Tibial artery (tissue), 4 donors: Measurements from ENCODE around the gene ENAM.

Experiments
- DNase-seq, 2 donors: peaks; one replicate each; pipeline ENCODE4 v3.0.0-alpha.2; 2019
- H3K27ac ChIP-seq, 2 donors: fragments of 200-600 bp; sonication (generic) in 1 of 2; 1 replicate in 1 of 2; 2 replicates in 1 of 2; pipeline ENCODE4 v1.5.1; 2018 to 2019; ENCODE audit warnings: mild to moderate bottlenecking in 1 of 2
- H3K27me3 ChIP-seq, 2 donors: fragments of 200-600 bp; sonication (generic) in 1 of 2; one replicate each; pipeline versions ENCODE4 v1.5.1 to v1.6.0; 2016 to 2019
- H3K36me3 ChIP-seq, 3 donors: fragments of 200-600 bp; sonication (generic) in 2 of 3; one replicate each; pipeline ENCODE4 v1.5.1; 2016 to 2019; ENCODE audit warnings: mild to moderate bottlenecking in 2 of 3
- H3K4me1 ChIP-seq, 4 donors: fragments of 200-600 bp; sonication (generic) in 2 of 4; 1 replicate in 3 of 4; 2 replicates in 1 of 4; pipeline ENCODE4 v1.5.1; 2016 to 2019
- H3K4me3 ChIP-seq, 2 donors: fragments of 200-600 bp; sonication (generic) in 1 of 2; 1 replicate in 1 of 2; 2 replicates in 1 of 2; pipeline ENCODE4 v1.5.1; 2018 to 2019; ENCODE audit warnings: mild to moderate bottlenecking in 2 of 2
- H3K9me3 ChIP-seq, 3 donors: fragments of 200-600 bp; sonication (generic) in 1 of 3; one replicate each; pipeline ENCODE4 v1.5.1; 2016 to 2019
- CTCF ChIP-seq, 2 experiments: fragments of 200-600 bp in 1 of 2; fragments of 450-650 bp in 1 of 2; IDR thresholded peaks; one replicate each; pipeline ENCODE4 v1.5.1; 2017 to 2019; ENCODE audit warnings: antibody characterized with exemption in 2 of 2, mild to moderate bottlenecking in 1 of 2, moderate library complexity in 1 of 2
- intact Hi-C: fragments of 100-400 bp; cut with DNase I; formaldehyde crosslinking; loops from one replicate; pipeline ENCODE4 v1.15.0; 2023; ENCODE audit warnings: low total_unique reads

Gene ENAM

GRCh38 chr4:70603856-70604255 lies 24.7 kb upstream of the ENAM start:
- Histone ChIP-seq H3K27ac (no peak overlapping the region), H3K27me3 (no peaks in the 10 kb centered on the region), H3K9me3 (no peaks in the 10 kb centered on the region), H3K4me1 (no peaks in the 10 kb centered on the region), H3K4me3 (no peak overlapping the region), H3K36me3 (no peaks in the 10 kb centered on the region)
- TF ChIP-seq CTCF (IDR thresholded peaks at IDR 0.05): no peak
- intact Hi-C loops: no loop called here
- no peak for DNase-seq

- Histone ChIP-seq H3K27ac (no peak overlapping the region), H3K36me3 (no peaks in the 10 kb centered on the region), H3K4me3 (no peak overlapping the region), H3K4me1 (no peaks in the 10 kb centered on the region), H3K9me3 (no peaks in the 10 kb centered on the region), H3K27me3 (no peaks in the 10 kb centered on the region)
- DNase-seq: no peak
- no peak for TF ChIP-seq CTCF (IDR thresholded peaks at IDR 0.05)
- intact Hi-C loops: no loop called here
Observed at GRCh38 chr4:70606459-70606858, 22.1 kb upstream of the ENAM start.

GRCh38 chr4:70607334-70607853 lies 21.1 kb upstream of the ENAM start:
- H3K4me1 ChIP-seq: no peaks in the 10 kb centered on the region
- no peaks in the 10 kb centered on the region for H3K27me3 ChIP-seq
- H3K27ac ChIP-seq: no peak overlapping the region
- H3K36me3 ChIP-seq: no peaks in the 10 kb centered on the region
- intact Hi-C loops: no loop called here
- H3K9me3 ChIP-seq: no peaks in the 10 kb centered on the region
- H3K4me3 ChIP-seq: no peak overlapping the region
- no peak for DNase-seq
- TF ChIP-seq CTCF (IDR thresholded peaks at IDR 0.05): no peak

GRCh38 chr4:70608324-70608723 lies 20.2 kb upstream of the ENAM start:
- no peak for TF ChIP-seq CTCF (IDR thresholded peaks at IDR 0.05)
- DNase-seq: no peak
- H3K4me1 ChIP-seq: no peaks in the 10 kb centered on the region
- H3K27me3 ChIP-seq: no peaks in the 10 kb centered on the region
- no peaks in the 10 kb centered on the region for H3K36me3 ChIP-seq
- H3K9me3 ChIP-seq: no peaks in the 10 kb centered on the region
- H3K27ac ChIP-seq: no peak overlapping the region
- intact Hi-C loops: no loop called here
- H3K4me3 ChIP-seq: no peak overlapping the region

GRCh38 chr4:70613306-70614183 lies 15.0 kb upstream of the ENAM start:
- Histone ChIP-seq H3K9me3 (no peaks in the 10 kb centered on the region), H3K4me1 (peaks cover 0 to 9% (median 0%) of the 10 kb centered on the region in 4 donors), H3K27ac (no peak overlapping the region), H3K27me3 (no peaks in the 10 kb centered on the region), H3K4me3 (peak overlapping the region; percentile 13 to 43), H3K36me3 (no peaks in the 10 kb centered on the region)
- no peak for TF ChIP-seq CTCF (IDR thresholded peaks at IDR 0.05)
- no peak for DNase-seq
- intact Hi-C loops: no loop called here
